B cell (primary cell): ENCODE measurements around the gene GRM4. TPM values are rescaled to one million over a fixed set of nuclear protein-coding genes. Genes with fewer than 3 reads are reported as not detected.

Experiments
- ATAC-seq: fragments of 200-7000 bp; cut with Tn5 transposase; one replicate; pipeline ENCODE4 v1.10.0; 2021; ENCODE audit warnings: low read depth, mild to moderate bottlenecking, moderate number of reproducible peaks, moderate library complexity
- CTCF ChIA-PET: fragments of 350-600 bp; sonication (Branson Sonifier 250); formaldehyde crosslinking; loops from one replicate; lab custom pipeline; 2021; ENCODE audit warnings: antibody characterized with exemption, inconsistent platforms; lab: Charles Lee
- POLR2A ChIA-PET: fragments of 350-600 bp; sonication (Branson Sonifier 250); formaldehyde crosslinking; loops from one replicate; lab custom pipeline; 2021; ENCODE audit warnings: antibody characterized with exemption; lab: Charles Lee
- DNase-seq: peaks from one replicate; pipeline ENCODE4 v3.0.0; 2013
- H2AFZ ChIP-seq: 2 replicates; pipeline ENCODE4 v1.6.1; 2012; ENCODE audit warnings: mild to moderate bottlenecking, low read depth, low read length; ENCODE audit not compliant: insufficient read depth, poor library complexity, severe bottlenecking
- H3K27ac ChIP-seq, 2 donors: 1 replicate in 1 of 2; 2 replicates in 1 of 2; pipeline ENCODE4 v1.5.1; 2012 to 2013; ENCODE audit warnings: low read length in 2 of 2, mild to moderate bottlenecking in 2 of 2, moderate library complexity in 1 of 2
- H3K27me3 ChIP-seq, 4 experiments: fragments of 200-600 bp in 1 of 4; sonication (generic) in 1 of 4; replicated peaks in 1 of 4; 1 replicate in 2 of 4; 2 replicates in 2 of 4; pipeline versions ENCODE4 v1.6.1 to v1.7.0; 2013 to 2016; ENCODE audit warnings: low read length in 3 of 4, mild to moderate bottlenecking in 2 of 4, mixed read lengths in 1 of 4, moderate library complexity in 1 of 4; ENCODE audit not compliant: insufficient read depth in 4 of 4, control insufficient read depth in 3 of 4; ENCODE audit errors: control extremely low read depth in 1 of 4
- H3K36me3 ChIP-seq, 2 experiments: replicated peaks in 1 of 2; 1 replicate in 1 of 2; 2 replicates in 1 of 2; pipeline versions ENCODE4 v1.6.1 to v1.7.1; 2013; ENCODE audit warnings: low read length in 1 of 2; ENCODE audit not compliant: insufficient read depth in 2 of 2, control insufficient read depth in 1 of 2; ENCODE audit errors: control extremely low read depth in 1 of 2, extremely low read depth in 1 of 2
- H3K4me1 ChIP-seq, 2 donors: fragments of 200-600 bp in 1 of 2; sonication (generic) in 1 of 2; 1 replicate in 1 of 2; 2 replicates in 1 of 2; pipeline versions ENCODE4 v1.5.1 to v1.6.1; 2013 to 2017; ENCODE audit warnings: low read length in 2 of 2; ENCODE audit not compliant: control insufficient read depth in 2 of 2, insufficient read depth in 2 of 2
- H3K4me2 ChIP-seq: replicated peaks from 2 replicates; pipeline ENCODE3; 2012; ENCODE audit warnings: mild to moderate bottlenecking, low read depth, low read length; ENCODE audit not compliant: poor library complexity, severe bottlenecking
- H3K4me3 ChIP-seq, 5 experiments: fragments of 200-600 bp in 1 of 5; sonication (generic) in 1 of 5; 1 replicate in 3 of 5; 2 replicates in 2 of 5; pipeline versions ENCODE4 v1.5.1 to v1.7.0; 2011 to 2016; ENCODE audit warnings: low read length in 4 of 5, mild to moderate bottlenecking in 4 of 5, low read depth in 2 of 5, control low read depth in 1 of 5, moderate library complexity in 1 of 5; ENCODE audit not compliant: insufficient read depth in 1 of 5; ENCODE audit errors: control extremely low read depth in 1 of 5, extremely low read depth in 1 of 5
- H3K79me2 ChIP-seq: fragments of 200-600 bp; sonication (generic); one replicate; pipeline ENCODE4 v1.6.0; 2016; ENCODE audit warnings: low read length; ENCODE audit not compliant: control insufficient read depth, insufficient read depth
- H3K9ac ChIP-seq: fragments of 200-600 bp; sonication (generic); 2 replicates; pipeline ENCODE4 v1.6.1; 2017; ENCODE audit warnings: mild to moderate bottlenecking, low read length, moderate library complexity
- H3K9me3 ChIP-seq, 3 donors: one replicate each; pipeline versions ENCODE4 v1.6.1 to v1.7.1; 2013; ENCODE audit warnings: low read length in 2 of 3; ENCODE audit not compliant: control insufficient read depth in 2 of 3, insufficient read depth in 1 of 3; ENCODE audit errors: control extremely low read depth in 1 of 3
- H4K20me1 ChIP-seq: 2 replicates; pipeline ENCODE4 v1.6.0; 2012; ENCODE audit warnings: mild to moderate bottlenecking, low read length; ENCODE audit not compliant: insufficient read depth, control insufficient read depth, poor library complexity, severe bottlenecking
- H3K27ac Mint-ChIP-seq: one replicate; pipeline ENCODE4 v1.8.0; 2021; ENCODE audit warnings: mixed read lengths
- H3K27me3 Mint-ChIP-seq: one replicate; pipeline ENCODE4 v1.8.0; 2021; ENCODE audit warnings: mixed read lengths
- H3K4me1 Mint-ChIP-seq: one replicate; pipeline ENCODE4 v1.8.0; 2021; ENCODE audit warnings: mixed read lengths
- H3K4me3 Mint-ChIP-seq: one replicate; pipeline ENCODE4 v1.8.0; 2021; ENCODE audit warnings: mixed read lengths
- H3K9me3 Mint-ChIP-seq: one replicate; pipeline ENCODE4 v1.8.0; 2022; ENCODE audit warnings: mixed read lengths; ENCODE audit not compliant: insufficient read depth
- CTCF ChIP-seq: fragments of 200-600 bp; IDR thresholded peaks from one replicate; pipeline ENCODE4 v1.8.0; 2022; ENCODE audit warnings: antibody characterized with exemption, mild to moderate bottlenecking
- EZH2 ChIP-seq: IDR thresholded peaks from 2 replicates; pipeline ENCODE4 v1.6.1; 2012; ENCODE audit warnings: borderline replicate concordance, low read depth, mild to moderate bottlenecking, moderate library complexity, low read length; ENCODE audit not compliant: insufficient read depth, poor library complexity, severe bottlenecking
- WGBS: methylation state at CpG from one replicate; pipeline ENCODE4 v1.1.5; 2013; ENCODE audit warnings: missing lambda C conversion rate; ENCODE audit not compliant: insufficient coverage; 5-methylcytosine and 5-hydroxymethylcytosine counted together
- intact Hi-C: fragments of 100-400 bp; cut with micrococcal nuclease; formaldehyde crosslinking; loops from one replicate; pipeline ENCODE4 v1.10.0; 2022
- polyA plus RNA-seq: library from polyadenylated mRNA; depleted of rRNA; stranded (reverse); fragments of >200 nt; gene quantifications from 2 replicates; pipeline ENCODE4 v1.2.3, GENCODE V29; 2012
- total RNA-seq, 2 donors: library from RNA; stranded (reverse); fragments of 120-200 nt in 1 of 2; gene quantifications; 1 replicate in 1 of 2; 2 replicates in 1 of 2; pipeline versions ENCODE4 v1.2.3 to v1.2.4, GENCODE V29; 2013 to 2022

GRM4 gene
- total and polyA plus RNA-seq, 2 donors (not counting 1 experiment from before 2014, with no cell fraction given) = 0.04 TPM; not detected in 1

- intact Hi-C loops = no loop called here
- Mint-ChIP-seq H3K27ac (no peak overlapping the region), H3K9me3 (no peaks in the 10 kb centered on the region), H3K27me3 (peaks cover 52% of the 10 kb centered on the region), H3K4me3 (no peak overlapping the region), H3K4me1 (no peaks in the 10 kb centered on the region)
- H3K4me2 ChIP-seq = no peak overlapping the region
- H2AFZ ChIP-seq = no peak overlapping the region
- H4K20me1 ChIP-seq = no peaks in the 10 kb centered on the region
- ATAC-seq = no peak
- H3K79me2 ChIP-seq = no peaks in the 10 kb centered on the region
- H3K9ac ChIP-seq = no peak overlapping the region
- no peak for DNase-seq
- no peak overlapping the region for H3K4me3 ChIP-seq
- no peaks in the 10 kb centered on the region for H3K4me1 ChIP-seq
- H3K36me3 ChIP-seq = no peaks in the 10 kb centered on the region
- peaks cover 0 to 3% (median 0%) of the 10 kb centered on the region in 3 donors for H3K9me3 ChIP-seq
- WGBS = 92% methylated on average over 2 of the region's 8 CpGs
- POLR2A ChIA-PET = no interaction called here
- no peak overlapping the region for H3K27ac ChIP-seq
- TF ChIP-seq EZH2 (no peak), CTCF (no peak)
- H3K27me3 ChIP-seq = peaks cover 0 to 23% (median 3%) of the 10 kb centered on the region in 4 experiments
- CTCF ChIA-PET = no interaction called here
Measured at GRCh38 chr6:34096814-34097213, 49.1 kb downstream of the GRM4 start.

GRCh38 chr6:34096193-34096592, 49.7 kb downstream of the GRM4 start:
- Mint-ChIP-seq H3K4me3 (no peak overlapping the region), H3K27me3 (peaks cover 50% of the 10 kb centered on the region), H3K9me3 (no peaks in the 10 kb centered on the region), H3K4me1 (no peaks in the 10 kb centered on the region), H3K27ac (no peak overlapping the region)
- TF ChIP-seq CTCF (no peak), EZH2 (no peak)
- H3K27me3 ChIP-seq = peaks cover 0 to 23% (median 3%) of the 10 kb centered on the region in 4 experiments
- ChIA-PET POLR2A (no interaction called here), CTCF (no interaction called here)
- H3K4me3 ChIP-seq = no peak overlapping the region
- no peak overlapping the region for H3K4me2 ChIP-seq
- DNase-seq = no peak
- no peak overlapping the region for H3K27ac ChIP-seq
- no peak for ATAC-seq
- peaks cover 0 to 3% (median 0%) of the 10 kb centered on the region in 3 donors for H3K9me3 ChIP-seq
- 59% methylated on average over 4 of the region's 5 CpGs for WGBS
- H4K20me1 ChIP-seq = no peaks in the 10 kb centered on the region
- no peaks in the 10 kb centered on the region for H3K4me1 ChIP-seq
- intact Hi-C loops = no loop called here
- no peaks in the 10 kb centered on the region for H3K36me3 ChIP-seq
- no peak overlapping the region for H2AFZ ChIP-seq
- H3K9ac ChIP-seq = no peak overlapping the region
- no peaks in the 10 kb centered on the region for H3K79me2 ChIP-seq
